ENCODE data around the gene NKX1-1.
A peak's percentile ranks its signal among the peaks of the same experiment; 100 is the strongest.

The NKX1-1 gene

DNA sequence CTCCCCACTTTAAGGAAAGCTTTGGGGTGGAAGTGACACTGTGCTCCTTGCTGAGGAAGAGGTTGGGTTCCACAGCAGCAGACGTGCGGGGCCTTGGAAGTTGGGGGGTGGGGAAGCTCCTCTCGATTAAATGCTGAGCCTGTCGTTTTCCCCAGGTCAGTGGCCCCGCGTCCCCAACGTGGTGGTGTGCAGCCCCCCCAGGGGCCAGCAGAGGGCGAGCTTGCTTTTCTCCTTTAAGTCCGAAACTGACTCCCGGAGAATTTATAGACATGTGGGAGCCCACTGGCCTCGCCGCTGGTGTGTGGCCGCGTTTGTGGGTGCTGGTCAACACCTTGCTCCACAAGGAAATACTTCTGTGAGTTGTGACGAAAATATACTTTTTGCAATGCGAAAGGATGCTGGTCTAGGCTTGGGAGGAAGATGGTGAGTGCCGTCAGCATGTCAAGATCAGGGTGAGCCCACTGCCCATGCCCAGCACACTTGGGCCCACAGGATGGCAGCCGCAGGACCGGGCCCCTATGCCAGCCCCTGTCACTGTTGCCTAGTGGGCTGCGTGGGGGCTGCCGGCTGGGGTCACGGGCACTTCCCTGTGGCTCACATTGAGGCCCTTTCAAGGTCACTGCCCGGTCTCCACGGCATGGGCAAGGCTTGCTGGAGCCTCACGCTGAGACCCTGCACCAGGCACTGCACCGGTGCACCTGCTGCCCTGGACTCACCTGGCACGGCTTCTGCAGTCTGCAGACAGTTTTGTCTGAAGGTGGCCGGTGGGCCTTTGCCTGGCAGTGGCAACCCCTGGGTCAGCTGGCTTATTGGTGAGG is 49.9 kb downstream of the NKX1-1 start:
- peak; percentile 33 for DNase-seq

DNA sequence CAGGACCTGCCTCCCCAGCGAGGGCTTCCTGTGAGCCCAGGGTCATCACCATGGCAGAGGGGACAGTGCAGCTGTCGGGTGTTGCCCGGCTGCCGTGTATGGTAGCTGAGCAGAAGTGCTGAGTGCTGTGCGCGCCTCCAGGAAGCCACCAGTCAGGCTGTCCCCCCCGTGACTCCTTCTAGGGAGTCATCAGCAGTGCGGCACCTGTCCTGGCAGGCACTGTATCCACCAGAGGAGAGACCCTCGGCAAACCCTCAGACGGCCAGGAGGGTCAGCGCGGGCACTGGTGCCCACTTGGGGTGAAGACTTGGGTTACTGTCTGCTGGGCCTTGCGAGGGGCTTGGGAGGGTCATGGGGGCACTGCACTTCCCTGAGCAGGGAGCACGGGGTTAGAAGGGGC is 50.9 kb downstream of the NKX1-1 start:
- DNase-seq: no peak

DNA sequence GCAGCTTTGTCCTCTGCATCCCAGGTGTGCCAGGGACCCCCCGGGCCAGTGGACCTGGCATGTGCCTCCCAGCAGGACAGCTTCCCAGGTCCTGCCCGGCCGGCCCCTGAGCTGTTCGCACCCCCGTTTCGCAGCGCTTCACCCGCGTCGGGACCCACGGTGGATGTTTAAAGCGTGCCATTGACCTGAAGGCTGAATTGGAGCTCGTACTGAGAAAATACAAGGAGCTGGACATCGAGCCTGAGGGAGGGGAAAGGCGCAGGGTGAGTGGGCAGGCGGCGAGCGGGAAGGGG is 51.3 kb downstream of the NKX1-1 start:
- DNase-seq: no peak

DNA sequence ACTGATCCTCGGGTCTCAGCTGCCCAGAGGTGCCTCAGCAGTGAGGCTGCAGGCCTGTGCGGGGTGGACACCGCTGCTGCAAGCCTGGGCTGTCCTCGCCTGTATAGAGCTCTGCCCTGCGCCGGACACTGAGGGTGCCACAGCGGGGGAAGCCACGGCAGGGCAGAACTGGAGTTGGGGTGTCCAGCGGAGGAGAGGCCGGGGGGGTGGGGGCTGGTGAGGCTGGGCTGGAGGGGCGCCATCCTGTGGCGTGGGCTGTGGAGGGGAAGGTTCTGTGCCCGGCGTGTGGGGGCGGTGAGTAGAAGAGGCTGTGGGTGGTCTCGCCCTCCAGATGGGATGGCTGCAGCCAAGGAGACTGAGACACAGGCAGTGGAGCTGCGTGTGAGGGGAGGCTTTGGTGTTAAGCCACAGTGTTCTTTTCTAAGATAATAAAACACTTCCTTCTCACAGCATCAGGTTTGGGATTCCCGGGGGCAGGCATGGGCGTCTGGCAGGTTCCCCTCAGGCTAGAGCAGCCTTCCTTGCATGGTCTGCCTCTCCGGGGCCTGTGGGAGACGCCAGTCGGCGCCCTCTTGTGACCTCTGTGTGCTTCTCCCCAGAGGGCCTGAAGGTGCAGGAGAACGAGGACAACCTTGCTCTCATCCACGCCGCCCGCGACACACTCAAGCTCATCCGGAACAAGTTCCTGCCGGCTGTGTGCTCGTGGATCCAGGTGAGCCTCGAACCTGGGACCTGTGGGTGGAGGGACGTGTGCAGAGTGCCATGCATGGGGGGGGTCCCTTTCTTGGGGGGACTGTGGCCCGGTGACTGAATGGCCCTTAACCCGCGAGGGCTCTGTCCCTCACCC is 51.9 kb downstream of the NKX1-1 start:
- no peak for DNase-seq

GRCh38 chr4:1353186-1354055 is 52.8 kb downstream of the NKX1-1 start:
- no peak for DNase-seq
